PC-3 (cell line): ENCODE measurements around the gene GSG1L. TPM values are rescaled to one million over a fixed set of nuclear protein-coding genes. Genes with fewer than 3 reads are reported as not detected.

Experiments
- ATAC-seq: fragments of 200-7000 bp; cut with Tn5 transposase; 2 replicates; pipeline ENCODE4 v1.9.1; 2020; ENCODE audit warnings: mild to moderate bottlenecking, moderate library complexity
- BruUV-seq: library from RNA; stranded (reverse); fragments of 400-500 nt; replicated peaks from 2 replicates; lab custom pipeline; 2021; lab: Mats Ljungman, UMichigan
- CTCF ChIA-PET: fragments of 300-600 bp; sonication (Branson Sonifier 250); formaldehyde crosslinking; loops from one replicate; lab custom pipeline; 2022; ENCODE audit warnings: antibody characterized with exemption; lab: Charles Lee
- POLR2A ChIA-PET: fragments of 300-600 bp; sonication (Branson Sonifier 250); formaldehyde crosslinking; loops from one replicate; lab custom pipeline; 2022; ENCODE audit warnings: antibody characterized with exemption; ENCODE audit not compliant: unreplicated experiment; lab: Charles Lee
- DNase-seq: peaks from one replicate; pipeline ENCODE4 v3.0.0-alpha.2; 2015
- H2AFZ ChIP-seq: fragments of 300-600 bp; sonication (generic); 2 replicates; pipeline ENCODE4 v1.6.0; 2016; ENCODE audit warnings: antibody characterized with exemption, low read length
- H3F3A ChIP-seq: fragments of 300-600 bp; sonication (generic); one replicate; pipeline ENCODE4 v1.6.0; 2017; ENCODE audit warnings: antibody characterized with exemption, low read length, control low read depth, mild to moderate bottlenecking; ENCODE audit not compliant: unreplicated experiment
- H3K27ac ChIP-seq: fragments of 300-600 bp; sonication (generic); 2 replicates; pipeline ENCODE4 v1.5.1; 2016; ENCODE audit warnings: mild to moderate bottlenecking, low read length
- H3K27me3 ChIP-seq: fragments of 300-600 bp; sonication (generic); 2 replicates; pipeline ENCODE4 v1.6.1; 2016; ENCODE audit warnings: low read length, mixed read lengths
- H3K36me3 ChIP-seq: fragments of 300-600 bp; sonication (generic); 2 replicates; pipeline ENCODE4 v1.6.1; 2016; ENCODE audit warnings: low read depth, mixed run types, low read length, mixed read lengths
- H3K4me1 ChIP-seq: fragments of 300-600 bp; sonication (generic); 2 replicates; pipeline ENCODE4 v1.5.1; 2016; ENCODE audit warnings: low read length; ENCODE audit not compliant: insufficient read depth
- H3K4me2 ChIP-seq: fragments of 300-600 bp; sonication (generic); 2 replicates; pipeline ENCODE4 v1.6.0; 2016; ENCODE audit warnings: low read length
- H3K4me3 ChIP-seq: fragments of 300-600 bp; sonication (generic); 2 replicates; pipeline ENCODE4 v1.5.1; 2016; ENCODE audit warnings: mild to moderate bottlenecking, low read length, mixed read lengths
- H3K79me2 ChIP-seq: fragments of 300-600 bp; sonication (generic); 2 replicates; pipeline ENCODE4 v1.6.1; 2017; ENCODE audit warnings: low read length, mixed read lengths
- H3K9ac ChIP-seq: fragments of 300-600 bp; sonication (generic); 2 replicates; pipeline ENCODE4 v1.6.0; 2016; ENCODE audit warnings: mild to moderate bottlenecking, low read length
- H3K9me2 ChIP-seq: fragments of 300-600 bp; sonication (generic); replicated peaks from 2 replicates; pipeline ENCODE4 v1.6.1; 2016; ENCODE audit warnings: mixed run types, low read length, mixed read lengths
- H3K9me3 ChIP-seq: fragments of 300-600 bp; sonication (generic); 2 replicates; pipeline ENCODE4 v1.6.1; 2016; ENCODE audit warnings: low read length, mixed read lengths
- H4K20me1 ChIP-seq: fragments of 300-600 bp; sonication (generic); 2 replicates; pipeline ENCODE4 v1.6.1; 2016; ENCODE audit warnings: low read length, mixed read lengths
- CTCF ChIP-seq: fragments of 300-600 bp; sonication (generic); conservative IDR thresholded peaks from 2 replicates; pipeline ENCODE4 v1.5.1; 2017; ENCODE audit warnings: antibody characterized with exemption, low read depth, mild to moderate bottlenecking, low read length
- EZH2 ChIP-seq: fragments of 300-600 bp; sonication (generic); IDR thresholded peaks from one replicate; pipeline ENCODE4 v1.6.1; 2017; ENCODE audit warnings: antibody characterized with exemption, mild to moderate bottlenecking, low read length; ENCODE audit not compliant: unreplicated experiment
- EZH2phosphoT487 ChIP-seq: fragments of 300-600 bp; sonication (generic); IDR thresholded peaks from 2 replicates; pipeline ENCODE4 v1.6.1; 2018; ENCODE audit warnings: mild to moderate bottlenecking, antibody characterized with exemption, low read length, borderline replicate concordance
- intact Hi-C: fragments of 100-400 bp; cut with micrococcal nuclease; formaldehyde crosslinking; loops from 2 replicates; pipeline ENCODE4 v1.9.0; 2023
- total RNA-seq: library from RNA; depleted of rRNA; stranded (reverse); fragments of >200 nt; gene quantifications from 2 replicates; pipeline ENCODE4 v1.2.3, GENCODE V29; 2014

GSG1L gene
- total RNA-seq, 1 experiment from 2014 or later, result not detected

GRCh38 chr16:28010671-28011070 is 52.8 kb downstream of the GSG1L start:
- no peak overlapping the region for H2AFZ ChIP-seq
- no TSS peak for BruUV-seq
- CTCF ChIA-PET, result no interaction called here

GRCh38 chr16:28009586-28010373 is 53.7 kb downstream of the GSG1L start:
- BruUV-seq, result no TSS peak
- H3F3A ChIP-seq, result no peaks in the 10 kb centered on the region
- intact Hi-C loops, result no loop called here
- ChIA-PET CTCF (no interaction called here), POLR2A (no interaction called here)
- no peak for ATAC-seq
- no peak overlapping the region for H3K4me2 ChIP-seq
- no peaks in the 10 kb centered on the region for H3K9me3 ChIP-seq
- H3K36me3 ChIP-seq, result no peaks in the 10 kb centered on the region
- no peak overlapping the region for H3K9ac ChIP-seq
- TF ChIP-seq EZH2phosphoT487 (no peak), EZH2 (no peak), CTCF (no peak)
- peaks cover 26% of the 10 kb centered on the region for H3K27me3 ChIP-seq
- H3K9me2 ChIP-seq, result no peaks in the 10 kb centered on the region
- no peak overlapping the region for H2AFZ ChIP-seq
- no peak overlapping the region for H3K27ac ChIP-seq
- no peaks in the 10 kb centered on the region for H3K79me2 ChIP-seq
- no peak for DNase-seq
- no peaks in the 10 kb centered on the region for H4K20me1 ChIP-seq
- H3K4me3 ChIP-seq, result no peak overlapping the region
- no peaks in the 10 kb centered on the region for H3K4me1 ChIP-seq

More at GRCh38 chr16:28010671-28011070, 52.8 kb downstream of the GSG1L start:
- DNase-seq (no peak), ATAC-seq (no peak)
- Histone ChIP-seq H3K27me3 (peaks cover 28% of the 10 kb centered on the region), H3K9me3 (no peaks in the 10 kb centered on the region), H3K4me1 (no peaks in the 10 kb centered on the region), H3K9ac (no peak overlapping the region), H3K36me3 (no peaks in the 10 kb centered on the region), H3K27ac (no peak overlapping the region), H3K79me2 (no peaks in the 10 kb centered on the region), H4K20me1 (no peaks in the 10 kb centered on the region), H3K4me3 (no peak overlapping the region), H3K9me2 (no peaks in the 10 kb centered on the region), H3K4me2 (no peak overlapping the region), H3F3A (no peaks in the 10 kb centered on the region)
- POLR2A ChIA-PET, result no interaction called here
- intact Hi-C loops, result no loop called here
- no peak for TF ChIP-seq EZH2
- no peak for TF ChIP-seq CTCF
- TF ChIP-seq EZH2phosphoT487, result no peak

- Histone ChIP-seq H2AFZ (no peak overlapping the region), H3K4me2 (no peak overlapping the region), H3K27me3 (peaks cover under 1% of the 10 kb centered on the region; the same call in 1 of the 2 replicates), H3K9ac (no peak overlapping the region), H3F3A (no peaks in the 10 kb centered on the region), H3K4me1 (no peaks in the 10 kb centered on the region), H4K20me1 (no peaks in the 10 kb centered on the region), H3K27ac (no peak overlapping the region), H3K79me2 (no peaks in the 10 kb centered on the region), H3K36me3 (no peaks in the 10 kb centered on the region), H3K9me2 (no peaks in the 10 kb centered on the region), H3K9me3 (no peaks in the 10 kb centered on the region), H3K4me3 (no peak overlapping the region)
- ATAC-seq (no peak), DNase-seq (no peak)
- POLR2A ChIA-PET, result no interaction called here
- no TSS peak for BruUV-seq
- CTCF ChIA-PET, result no interaction called here
- intact Hi-C loops, result no loop called here
- TF ChIP-seq CTCF (no peak), EZH2 (no peak), EZH2phosphoT487 (no peak)
Observed at GRCh38 chr16:28003923-28004322, 59.6 kb downstream of the GSG1L start.
